PC-9 (cell line): ENCODE results near the gene SLC25A47. TPM values are rescaled to one million over a fixed set of nuclear protein-coding genes. Genes with fewer than 3 reads are reported as not detected.

ENCODE experiments used
- BruUV-seq: library from RNA; stranded (reverse); fragments of 400-500 nt; replicated peaks from 2 replicates; lab custom pipeline; 2021; lab: Mats Ljungman, UMichigan
- CTCF ChIA-PET: fragments of 300-600 bp; sonication (Branson Sonifier 250); formaldehyde crosslinking; loops from one replicate; lab custom pipeline; 2022; ENCODE audit warnings: antibody characterized with exemption; lab: Charles Lee
- POLR2A ChIA-PET: fragments of 300-600 bp; sonication (Branson Sonifier 250); formaldehyde crosslinking; loops from one replicate; lab custom pipeline; 2022; ENCODE audit warnings: antibody characterized with exemption; ENCODE audit not compliant: unreplicated experiment; lab: Charles Lee
- DNase-seq, 2 experiments: peaks; one replicate each; pipeline versions ENCODE4 v3.0.0 to v3.0.0-alpha.2; 2015 to 2022; ENCODE audit warnings: mixed read lengths in 1 of 2
- H2AFZ ChIP-seq: fragments of 200-600 bp; sonication (generic); 2 replicates; pipeline ENCODE4 v1.8.1; 2017; ENCODE audit warnings: antibody characterized with exemption
- H3F3A ChIP-seq: fragments of 200-600 bp; sonication (generic); 2 replicates; pipeline ENCODE4 v1.8.1; 2017; ENCODE audit warnings: antibody characterized with exemption, mild to moderate bottlenecking, low read depth; ENCODE audit not compliant: insufficient read depth
- H3K27ac ChIP-seq: fragments of 200-600 bp; sonication (generic); 2 replicates; pipeline ENCODE4 v1.6.1; 2016; ENCODE audit warnings: mixed run types
- H3K27me3 ChIP-seq: fragments of 200-600 bp; sonication (generic); 2 replicates; pipeline ENCODE4 v1.6.1; 2016; ENCODE audit warnings: low read depth, mixed run types; ENCODE audit not compliant: insufficient read depth
- H3K36me3 ChIP-seq: fragments of 200-600 bp; sonication (generic); 2 replicates; pipeline ENCODE4 v1.6.1; 2016; ENCODE audit warnings: low read depth, mixed run types
- H3K4me1 ChIP-seq: fragments of 200-600 bp; sonication (generic); replicated peaks from 2 replicates; pipeline ENCODE4 v1.6.1; 2016; ENCODE audit warnings: mixed run types; ENCODE audit not compliant: insufficient read depth
- H3K4me2 ChIP-seq: fragments of 200-600 bp; sonication (generic); 2 replicates; pipeline ENCODE4 v1.6.1; 2017; ENCODE audit warnings: mixed run types
- H3K4me3 ChIP-seq: fragments of 200-600 bp; sonication (generic); 2 replicates; pipeline ENCODE4 v1.6.1; 2016; ENCODE audit warnings: mixed run types
- H3K79me2 ChIP-seq: fragments of 200-600 bp; sonication (generic); 2 replicates; pipeline ENCODE4 v1.6.1; 2017; ENCODE audit warnings: low read depth, mixed run types
- H3K9me2 ChIP-seq: fragments of 200-600 bp; sonication (generic); 2 replicates; pipeline ENCODE4 v1.8.1; 2017; ENCODE audit warnings: mild to moderate bottlenecking; ENCODE audit not compliant: insufficient read depth
- H3K9me3 ChIP-seq: fragments of 200-600 bp; sonication (generic); 2 replicates; pipeline ENCODE4 v1.8.1; 2016; ENCODE audit warnings: low read depth; ENCODE audit not compliant: insufficient read depth
- H4K20me1 ChIP-seq: fragments of 200-600 bp; sonication (generic); 2 replicates; pipeline ENCODE4 v1.8.1; 2017; ENCODE audit not compliant: insufficient read depth
- EZH2 ChIP-seq: fragments of 200-600 bp; sonication (generic); IDR thresholded peaks from 2 replicates; pipeline ENCODE4 v1.8.0; 2017; ENCODE audit warnings: antibody characterized with exemption, low read depth
- intact Hi-C: fragments of 100-400 bp; cut with micrococcal nuclease; formaldehyde crosslinking; loops from one replicate; pipeline ENCODE4 v1.10.0; 2022; ENCODE audit not compliant: unreplicated experiment
- total RNA-seq: library from RNA; stranded (reverse); gene quantifications from 2 replicates; pipeline ENCODE4 v1.2.3, GENCODE V29; 2021
- TF ChIP-seq, protein P1 (sequence below): fragments of 200-600 bp; sonication (generic); conservative IDR thresholded peaks from 2 replicates; pipeline ENCODE4 v1.6.1; 2017; ENCODE audit warnings: mixed run types, antibody characterized with exemption, mild to moderate bottlenecking, moderate library complexity

Gene SLC25A47
- total RNA-seq, 1 experiment from 2014 or later: not detected

DNA sequence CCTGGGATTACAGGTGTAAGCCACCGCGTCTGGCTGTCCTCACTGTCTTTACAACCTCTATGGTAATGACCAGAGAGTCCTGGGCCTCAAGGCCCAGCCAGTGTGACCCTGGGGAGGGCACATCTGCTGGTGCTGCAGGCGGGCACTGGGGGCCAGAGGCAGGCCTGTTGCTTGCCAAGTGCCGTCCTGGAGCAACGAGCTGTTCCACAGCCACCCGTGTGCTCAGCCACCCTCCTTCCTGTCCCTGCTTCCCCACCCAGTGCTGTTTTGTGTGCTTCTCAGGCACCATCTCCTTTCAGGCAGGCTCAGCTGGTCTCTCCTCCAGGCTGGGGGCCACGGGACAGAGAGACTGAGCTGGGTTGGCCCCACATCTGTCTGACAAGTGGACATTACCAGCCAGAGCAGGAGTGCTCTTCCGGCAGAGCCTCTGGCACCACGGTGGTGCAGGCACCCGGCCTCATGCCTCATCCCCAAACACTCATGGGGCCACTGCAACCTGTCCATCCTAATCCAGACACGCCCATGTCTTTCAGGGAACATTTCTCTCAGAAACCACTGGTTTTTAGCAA lies 9.0 kb downstream of the SLC25A47 start:
- H3F3A ChIP-seq: no peaks in the 10 kb centered on the region
- no peaks in the 10 kb centered on the region for H3K27me3 ChIP-seq
- H3K36me3 ChIP-seq: no peaks in the 10 kb centered on the region
- intact Hi-C loops: no loop called here
- no peaks in the 10 kb centered on the region for H3K9me3 ChIP-seq
- ChIA-PET CTCF (no interaction called here), POLR2A (no interaction called here)
- no peaks in the 10 kb centered on the region for H3K79me2 ChIP-seq
- H3K27ac ChIP-seq: no peak overlapping the region
- H3K4me1 ChIP-seq: no peaks in the 10 kb centered on the region
- no peak for TF ChIP-seq EZH2
- no peak for DNase-seq
- no peak overlapping the region for H3K4me2 ChIP-seq
- H2AFZ ChIP-seq: no peak overlapping the region
- H4K20me1 ChIP-seq: no peaks in the 10 kb centered on the region
- BruUV-seq: no TSS peak
- H3K4me3 ChIP-seq: no peak overlapping the region
- H3K9me2 ChIP-seq: no peaks in the 10 kb centered on the region

DNA sequence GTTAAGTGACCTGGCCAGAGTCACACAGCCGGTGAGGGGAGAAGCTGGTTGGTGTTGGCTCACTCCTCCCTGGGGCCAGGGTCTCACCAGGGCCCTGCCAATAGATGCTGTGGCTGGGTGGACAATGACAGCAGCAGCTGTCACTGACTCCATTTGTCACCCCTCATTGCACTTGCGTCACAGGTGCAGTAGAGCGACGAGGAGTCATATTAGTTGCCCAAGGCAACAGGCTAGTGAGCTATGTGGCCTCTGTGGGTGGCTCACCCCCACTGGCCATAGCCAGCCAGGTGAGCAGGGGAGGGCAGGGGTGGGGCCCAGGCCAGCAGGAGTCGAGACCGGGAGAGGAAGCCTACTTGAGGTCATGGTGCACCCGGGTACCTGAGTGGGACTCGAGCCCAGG lies 9.7 kb downstream of the SLC25A47 start:
- intact Hi-C loops: no loop called here
- Histone ChIP-seq H3K79me2 (no peaks in the 10 kb centered on the region), H2AFZ (no peak overlapping the region), H3K36me3 (no peaks in the 10 kb centered on the region), H3K4me2 (no peak overlapping the region), H4K20me1 (no peaks in the 10 kb centered on the region), H3F3A (no peaks in the 10 kb centered on the region), H3K9me3 (no peaks in the 10 kb centered on the region), H3K4me3 (no peak overlapping the region), H3K27ac (no peak overlapping the region), H3K9me2 (no peaks in the 10 kb centered on the region), H3K4me1 (no peaks in the 10 kb centered on the region), H3K27me3 (no peaks in the 10 kb centered on the region)
- CTCF ChIA-PET: no interaction called here
- TF ChIP-seq, protein P1, sequence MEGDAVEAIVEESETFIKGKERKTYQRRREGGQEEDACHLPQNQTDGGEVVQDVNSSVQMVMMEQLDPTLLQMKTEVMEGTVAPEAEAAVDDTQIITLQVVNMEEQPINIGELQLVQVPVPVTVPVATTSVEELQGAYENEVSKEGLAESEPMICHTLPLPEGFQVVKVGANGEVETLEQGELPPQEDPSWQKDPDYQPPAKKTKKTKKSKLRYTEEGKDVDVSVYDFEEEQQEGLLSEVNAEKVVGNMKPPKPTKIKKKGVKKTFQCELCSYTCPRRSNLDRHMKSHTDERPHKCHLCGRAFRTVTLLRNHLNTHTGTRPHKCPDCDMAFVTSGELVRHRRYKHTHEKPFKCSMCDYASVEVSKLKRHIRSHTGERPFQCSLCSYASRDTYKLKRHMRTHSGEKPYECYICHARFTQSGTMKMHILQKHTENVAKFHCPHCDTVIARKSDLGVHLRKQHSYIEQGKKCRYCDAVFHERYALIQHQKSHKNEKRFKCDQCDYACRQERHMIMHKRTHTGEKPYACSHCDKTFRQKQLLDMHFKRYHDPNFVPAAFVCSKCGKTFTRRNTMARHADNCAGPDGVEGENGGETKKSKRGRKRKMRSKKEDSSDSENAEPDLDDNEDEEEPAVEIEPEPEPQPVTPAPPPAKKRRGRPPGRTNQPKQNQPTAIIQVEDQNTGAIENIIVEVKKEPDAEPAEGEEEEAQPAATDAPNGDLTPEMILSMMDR: no peak
- TF ChIP-seq EZH2: no peak
- no peak for DNase-seq
- POLR2A ChIA-PET: no interaction called here
- no TSS peak for BruUV-seq

DNA sequence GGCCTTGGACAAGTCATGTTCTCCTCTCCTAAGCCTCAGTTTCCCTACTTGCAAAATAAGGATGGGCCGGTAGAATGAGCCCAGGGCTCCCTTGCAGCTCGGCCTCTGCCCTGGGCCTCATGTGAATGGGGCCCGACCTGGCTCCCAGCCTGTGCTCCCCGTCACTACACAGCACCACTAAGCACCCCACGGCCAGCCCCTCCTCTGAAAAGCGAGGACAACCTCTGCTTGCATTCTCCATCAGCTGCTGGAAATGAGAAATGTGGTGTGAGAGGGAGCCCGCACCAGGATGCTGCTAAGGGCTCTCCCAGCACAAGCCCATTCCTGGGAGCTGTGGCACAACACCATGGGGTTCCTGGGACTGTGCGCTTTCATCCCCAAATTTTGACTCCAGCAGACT lies 10.2 kb downstream of the SLC25A47 start:
- TF ChIP-seq, protein P1: no peak
- TF ChIP-seq EZH2: no peak
- no peaks in the 10 kb centered on the region for H4K20me1 ChIP-seq
- H3K79me2 ChIP-seq: no peaks in the 10 kb centered on the region
- POLR2A ChIA-PET: no interaction called here
- no peak overlapping the region for H3K27ac ChIP-seq
- no TSS peak for BruUV-seq
- H3K9me2 ChIP-seq: no peaks in the 10 kb centered on the region
- H3K4me3 ChIP-seq: no peak overlapping the region
- H3K36me3 ChIP-seq: no peaks in the 10 kb centered on the region
- DNase-seq: no peak
- no peaks in the 10 kb centered on the region for H3K9me3 ChIP-seq
- CTCF ChIA-PET: no interaction called here
- H3K27me3 ChIP-seq: no peaks in the 10 kb centered on the region
- intact Hi-C loops: no loop called here
- H2AFZ ChIP-seq: no peak overlapping the region
- no peaks in the 10 kb centered on the region for H3F3A ChIP-seq
- H3K4me1 ChIP-seq: no peaks in the 10 kb centered on the region
- H3K4me2 ChIP-seq: no peak overlapping the region

DNA sequence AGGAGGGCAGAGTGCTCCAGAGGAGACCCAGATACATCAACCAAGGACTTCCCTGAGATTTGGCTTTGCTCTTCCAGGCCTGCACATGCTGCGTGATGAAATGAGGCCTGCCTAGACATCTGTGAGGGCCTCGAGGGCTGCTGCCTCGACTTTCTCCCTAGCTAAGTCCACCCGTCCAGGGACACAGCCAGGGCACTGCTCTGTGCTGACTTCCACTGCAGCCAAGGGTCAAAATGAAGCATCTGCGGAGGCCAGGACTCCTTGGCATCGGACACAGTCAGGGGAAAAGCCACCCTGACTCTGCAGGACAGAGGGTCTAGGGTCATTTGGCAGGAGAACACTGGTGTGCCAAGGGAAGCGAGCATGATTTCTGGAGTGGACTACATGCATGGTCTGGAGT lies 10.7 kb downstream of the SLC25A47 start:
- no peak overlapping the region for H3K4me2 ChIP-seq
- CTCF ChIA-PET: no interaction called here
- TF ChIP-seq, protein P1: no peak
- no peak for TF ChIP-seq EZH2
- H3F3A ChIP-seq: no peaks in the 10 kb centered on the region
- no peaks in the 10 kb centered on the region for H3K79me2 ChIP-seq
- no peak overlapping the region for H3K27ac ChIP-seq
- no peak overlapping the region for H2AFZ ChIP-seq
- H3K9me2 ChIP-seq: no peaks in the 10 kb centered on the region
- H3K4me3 ChIP-seq: no peak overlapping the region
- POLR2A ChIA-PET: no interaction called here
- H3K9me3 ChIP-seq: no peaks in the 10 kb centered on the region
- DNase-seq: no peak
- intact Hi-C loops: no loop called here
- no peaks in the 10 kb centered on the region for H3K4me1 ChIP-seq
- BruUV-seq: no TSS peak
- H4K20me1 ChIP-seq: no peaks in the 10 kb centered on the region
- H3K36me3 ChIP-seq: no peaks in the 10 kb centered on the region
- no peaks in the 10 kb centered on the region for H3K27me3 ChIP-seq
